HepG2 (cell line): ENCODE data around the gene RHBDD1.

Source experiments
- CHD2 ChIP-seq: IDR thresholded peaks from 2 replicates; pipeline ENCODE4 v1.6.1; 2011; ENCODE audit warnings: low read depth, low read length, improper control_type of control experiment
- ELF4 ChIP-seq: sonication (generic); formaldehyde crosslinking; IDR thresholded peaks from 2 replicates; pipeline ENCODE4 v1.5.0; 2020; ENCODE audit warnings: missing genetic modification reagents, mild to moderate bottlenecking, moderate library complexity, borderline replicate concordance
- NFYB ChIP-seq: sonication (generic); formaldehyde crosslinking; IDR thresholded peaks from 2 replicates; pipeline ENCODE4 v1.4.0; 2020; ENCODE audit warnings: missing genetic modification reagents
- PCBP2 ChIP-seq: fragments of 200-400 bp; formaldehyde crosslinking; optimal IDR thresholded peaks from 2 replicates; pipeline ENCODE3; 2018; ENCODE audit warnings: low read length, low read depth; ENCODE audit not compliant: poor library complexity, severe bottlenecking
- POLR2A ChIP-seq, 2 experiments: IDR thresholded peaks; 2 replicates each; pipeline ENCODE4 v1.6.1; 2011; ENCODE audit warnings: low read depth in 2 of 2, low read length in 2 of 2, mild to moderate bottlenecking in 1 of 2, moderate library complexity in 1 of 2; ENCODE audit not compliant: insufficient read depth in 1 of 2
- POLR2G ChIP-seq: fragments of 200-400 bp; formaldehyde crosslinking; IDR thresholded peaks from 2 replicates; pipeline ENCODE4 v1.6.1; 2018; ENCODE audit warnings: mild to moderate bottlenecking, low read depth, low read length, moderate library complexity
- SIN3A ChIP-seq: IDR thresholded peaks from 2 replicates; pipeline ENCODE4 v1.6.1; 2011; ENCODE audit warnings: low read depth, mild to moderate bottlenecking, control low read depth, low read length, borderline replicate concordance
- ZMYM3 ChIP-seq: sonication (generic); formaldehyde crosslinking; IDR thresholded peaks from 2 replicates; pipeline ENCODE4 v1.5.1; 2020; ENCODE audit warnings: mild to moderate bottlenecking, missing genetic modification reagents
- TF ChIP-seq, protein P1 (sequence below): sonication (generic); formaldehyde crosslinking; IDR thresholded peaks from 2 replicates; pipeline ENCODE4 v1.4.0; 2020; ENCODE audit warnings: missing genetic modification reagents
- TF ChIP-seq, protein P2 (sequence below): sonication (generic); formaldehyde crosslinking; IDR thresholded peaks from 2 replicates; pipeline ENCODE4 v1.5.0; 2020; ENCODE audit warnings: mild to moderate bottlenecking, missing genetic modification reagents, moderate library complexity

DNA sequence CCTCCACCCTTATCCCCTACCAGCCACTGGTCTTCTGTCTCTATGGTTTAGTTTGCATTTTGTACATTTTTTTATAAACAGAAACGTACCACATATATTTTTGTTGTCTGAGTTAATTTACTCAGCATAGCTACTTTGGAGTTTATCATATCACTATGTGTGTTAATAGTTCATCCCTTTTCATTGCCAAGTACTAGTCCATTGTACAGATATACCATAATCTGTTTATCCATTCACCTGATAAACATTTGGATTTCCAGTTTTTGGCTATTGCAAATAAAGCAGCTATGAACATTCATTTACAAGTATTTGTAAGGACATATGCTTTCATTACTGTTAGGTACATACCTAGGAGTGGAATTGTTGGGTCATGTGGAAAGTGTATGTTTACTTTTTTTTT, 123.6 kb downstream of the RHBDD1 start:
- TF ChIP-seq POLR2A (IDR thresholded peaks at IDR 0.05; ENCODE audit: insufficient read depth in 1 of 2, low read depth in 2 of 2, low read length in 2 of 2) (no peak), SIN3A (no peak), CHD2 (no peak), POLR2G (no peak), PCBP2 (no peak), ELF4 (CRISPR knock-in tag) (no peak), NFYB (CRISPR knock-in tag) (no peak), ZMYM3 (CRISPR knock-in tag) (no peak)
- TF ChIP-seq, protein P1, sequence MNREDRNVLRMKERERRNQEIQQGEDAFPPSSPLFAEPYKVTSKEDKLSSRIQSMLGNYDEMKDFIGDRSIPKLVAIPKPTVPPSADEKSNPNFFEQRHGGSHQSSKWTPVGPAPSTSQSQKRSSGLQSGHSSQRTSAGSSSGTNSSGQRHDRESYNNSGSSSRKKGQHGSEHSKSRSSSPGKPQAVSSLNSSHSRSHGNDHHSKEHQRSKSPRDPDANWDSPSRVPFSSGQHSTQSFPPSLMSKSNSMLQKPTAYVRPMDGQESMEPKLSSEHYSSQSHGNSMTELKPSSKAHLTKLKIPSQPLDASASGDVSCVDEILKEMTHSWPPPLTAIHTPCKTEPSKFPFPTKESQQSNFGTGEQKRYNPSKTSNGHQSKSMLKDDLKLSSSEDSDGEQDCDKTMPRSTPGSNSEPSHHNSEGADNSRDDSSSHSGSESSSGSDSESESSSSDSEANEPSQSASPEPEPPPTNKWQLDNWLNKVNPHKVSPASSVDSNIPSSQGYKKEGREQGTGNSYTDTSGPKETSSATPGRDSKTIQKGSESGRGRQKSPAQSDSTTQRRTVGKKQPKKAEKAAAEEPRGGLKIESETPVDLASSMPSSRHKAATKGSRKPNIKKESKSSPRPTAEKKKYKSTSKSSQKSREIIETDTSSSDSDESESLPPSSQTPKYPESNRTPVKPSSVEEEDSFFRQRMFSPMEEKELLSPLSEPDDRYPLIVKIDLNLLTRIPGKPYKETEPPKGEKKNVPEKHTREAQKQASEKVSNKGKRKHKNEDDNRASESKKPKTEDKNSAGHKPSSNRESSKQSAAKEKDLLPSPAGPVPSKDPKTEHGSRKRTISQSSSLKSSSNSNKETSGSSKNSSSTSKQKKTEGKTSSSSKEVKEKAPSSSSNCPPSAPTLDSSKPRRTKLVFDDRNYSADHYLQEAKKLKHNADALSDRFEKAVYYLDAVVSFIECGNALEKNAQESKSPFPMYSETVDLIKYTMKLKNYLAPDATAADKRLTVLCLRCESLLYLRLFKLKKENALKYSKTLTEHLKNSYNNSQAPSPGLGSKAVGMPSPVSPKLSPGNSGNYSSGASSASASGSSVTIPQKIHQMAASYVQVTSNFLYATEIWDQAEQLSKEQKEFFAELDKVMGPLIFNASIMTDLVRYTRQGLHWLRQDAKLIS = no peak
- TF ChIP-seq, protein P2, sequence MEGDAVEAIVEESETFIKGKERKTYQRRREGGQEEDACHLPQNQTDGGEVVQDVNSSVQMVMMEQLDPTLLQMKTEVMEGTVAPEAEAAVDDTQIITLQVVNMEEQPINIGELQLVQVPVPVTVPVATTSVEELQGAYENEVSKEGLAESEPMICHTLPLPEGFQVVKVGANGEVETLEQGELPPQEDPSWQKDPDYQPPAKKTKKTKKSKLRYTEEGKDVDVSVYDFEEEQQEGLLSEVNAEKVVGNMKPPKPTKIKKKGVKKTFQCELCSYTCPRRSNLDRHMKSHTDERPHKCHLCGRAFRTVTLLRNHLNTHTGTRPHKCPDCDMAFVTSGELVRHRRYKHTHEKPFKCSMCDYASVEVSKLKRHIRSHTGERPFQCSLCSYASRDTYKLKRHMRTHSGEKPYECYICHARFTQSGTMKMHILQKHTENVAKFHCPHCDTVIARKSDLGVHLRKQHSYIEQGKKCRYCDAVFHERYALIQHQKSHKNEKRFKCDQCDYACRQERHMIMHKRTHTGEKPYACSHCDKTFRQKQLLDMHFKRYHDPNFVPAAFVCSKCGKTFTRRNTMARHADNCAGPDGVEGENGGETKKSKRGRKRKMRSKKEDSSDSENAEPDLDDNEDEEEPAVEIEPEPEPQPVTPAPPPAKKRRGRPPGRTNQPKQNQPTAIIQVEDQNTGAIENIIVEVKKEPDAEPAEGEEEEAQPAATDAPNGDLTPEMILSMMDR (CRISPR knock-in tag) = no peak
